B cell (primary cell): ENCODE results near the gene CASK. TPM values are rescaled to one million over a fixed set of nuclear protein-coding genes. Genes with fewer than 3 reads are reported as not detected.

ENCODE experiments used
- ATAC-seq: fragments of 200-7000 bp; cut with Tn5 transposase; one replicate; pipeline ENCODE4 v1.10.0; 2021; ENCODE audit warnings: low read depth, mild to moderate bottlenecking, moderate number of reproducible peaks, moderate library complexity
- CTCF ChIA-PET: fragments of 350-600 bp; sonication (Branson Sonifier 250); formaldehyde crosslinking; loops from one replicate; lab custom pipeline; 2021; ENCODE audit warnings: antibody characterized with exemption, inconsistent platforms; lab: Charles Lee
- POLR2A ChIA-PET: fragments of 350-600 bp; sonication (Branson Sonifier 250); formaldehyde crosslinking; loops from one replicate; lab custom pipeline; 2021; ENCODE audit warnings: antibody characterized with exemption; lab: Charles Lee
- DNase-seq: peaks from one replicate; pipeline ENCODE4 v3.0.0; 2013
- H2AFZ ChIP-seq: 2 replicates; pipeline ENCODE4 v1.6.1; 2012; ENCODE audit warnings: mild to moderate bottlenecking, low read depth, low read length; ENCODE audit not compliant: insufficient read depth, poor library complexity, severe bottlenecking
- H3K27ac ChIP-seq, 2 donors: 1 replicate in 1 of 2; 2 replicates in 1 of 2; pipeline ENCODE4 v1.5.1; 2012 to 2013; ENCODE audit warnings: low read length in 2 of 2, mild to moderate bottlenecking in 2 of 2, moderate library complexity in 1 of 2
- H3K27me3 ChIP-seq, 4 experiments: fragments of 200-600 bp in 1 of 4; sonication (generic) in 1 of 4; replicated peaks in 1 of 4; 1 replicate in 2 of 4; 2 replicates in 2 of 4; pipeline versions ENCODE4 v1.6.1 to v1.7.0; 2013 to 2016; ENCODE audit warnings: low read length in 3 of 4, mild to moderate bottlenecking in 2 of 4, mixed read lengths in 1 of 4, moderate library complexity in 1 of 4; ENCODE audit not compliant: insufficient read depth in 4 of 4, control insufficient read depth in 3 of 4; ENCODE audit errors: control extremely low read depth in 1 of 4
- H3K36me3 ChIP-seq, 2 experiments: replicated peaks in 1 of 2; 1 replicate in 1 of 2; 2 replicates in 1 of 2; pipeline versions ENCODE4 v1.6.1 to v1.7.1; 2013; ENCODE audit warnings: low read length in 1 of 2; ENCODE audit not compliant: insufficient read depth in 2 of 2, control insufficient read depth in 1 of 2; ENCODE audit errors: control extremely low read depth in 1 of 2, extremely low read depth in 1 of 2
- H3K4me1 ChIP-seq, 2 donors: fragments of 200-600 bp in 1 of 2; sonication (generic) in 1 of 2; 1 replicate in 1 of 2; 2 replicates in 1 of 2; pipeline versions ENCODE4 v1.5.1 to v1.6.1; 2013 to 2017; ENCODE audit warnings: low read length in 2 of 2; ENCODE audit not compliant: control insufficient read depth in 2 of 2, insufficient read depth in 2 of 2
- H3K4me2 ChIP-seq: replicated peaks from 2 replicates; pipeline ENCODE3; 2012; ENCODE audit warnings: mild to moderate bottlenecking, low read depth, low read length; ENCODE audit not compliant: poor library complexity, severe bottlenecking
- H3K4me3 ChIP-seq, 5 experiments: fragments of 200-600 bp in 1 of 5; sonication (generic) in 1 of 5; 1 replicate in 3 of 5; 2 replicates in 2 of 5; pipeline versions ENCODE4 v1.5.1 to v1.7.0; 2011 to 2016; ENCODE audit warnings: low read length in 4 of 5, mild to moderate bottlenecking in 4 of 5, low read depth in 2 of 5, control low read depth in 1 of 5, moderate library complexity in 1 of 5; ENCODE audit not compliant: insufficient read depth in 1 of 5; ENCODE audit errors: control extremely low read depth in 1 of 5, extremely low read depth in 1 of 5
- H3K79me2 ChIP-seq: fragments of 200-600 bp; sonication (generic); one replicate; pipeline ENCODE4 v1.6.0; 2016; ENCODE audit warnings: low read length; ENCODE audit not compliant: control insufficient read depth, insufficient read depth
- H3K9ac ChIP-seq: fragments of 200-600 bp; sonication (generic); 2 replicates; pipeline ENCODE4 v1.6.1; 2017; ENCODE audit warnings: mild to moderate bottlenecking, low read length, moderate library complexity
- H3K9me3 ChIP-seq, 3 donors: one replicate each; pipeline versions ENCODE4 v1.6.1 to v1.7.1; 2013; ENCODE audit warnings: low read length in 2 of 3; ENCODE audit not compliant: control insufficient read depth in 2 of 3, insufficient read depth in 1 of 3; ENCODE audit errors: control extremely low read depth in 1 of 3
- H4K20me1 ChIP-seq: 2 replicates; pipeline ENCODE4 v1.6.0; 2012; ENCODE audit warnings: mild to moderate bottlenecking, low read length; ENCODE audit not compliant: insufficient read depth, control insufficient read depth, poor library complexity, severe bottlenecking
- H3K27ac Mint-ChIP-seq: one replicate; pipeline ENCODE4 v1.8.0; 2021; ENCODE audit warnings: mixed read lengths
- H3K27me3 Mint-ChIP-seq: one replicate; pipeline ENCODE4 v1.8.0; 2021; ENCODE audit warnings: mixed read lengths
- H3K4me1 Mint-ChIP-seq: one replicate; pipeline ENCODE4 v1.8.0; 2021; ENCODE audit warnings: mixed read lengths
- H3K4me3 Mint-ChIP-seq: one replicate; pipeline ENCODE4 v1.8.0; 2021; ENCODE audit warnings: mixed read lengths
- H3K9me3 Mint-ChIP-seq: one replicate; pipeline ENCODE4 v1.8.0; 2022; ENCODE audit warnings: mixed read lengths; ENCODE audit not compliant: insufficient read depth
- EZH2 ChIP-seq: IDR thresholded peaks from 2 replicates; pipeline ENCODE4 v1.6.1; 2012; ENCODE audit warnings: borderline replicate concordance, low read depth, mild to moderate bottlenecking, moderate library complexity, low read length; ENCODE audit not compliant: insufficient read depth, poor library complexity, severe bottlenecking
- WGBS: methylation state at CpG from one replicate; pipeline ENCODE4 v1.1.5; 2013; ENCODE audit warnings: missing lambda C conversion rate; ENCODE audit not compliant: insufficient coverage; 5-methylcytosine and 5-hydroxymethylcytosine counted together
- intact Hi-C: fragments of 100-400 bp; cut with micrococcal nuclease; formaldehyde crosslinking; loops from one replicate; pipeline ENCODE4 v1.10.0; 2022
- polyA plus RNA-seq: library from polyadenylated mRNA; depleted of rRNA; stranded (reverse); fragments of >200 nt; gene quantifications from 2 replicates; pipeline ENCODE4 v1.2.3, GENCODE V29; 2012
- total RNA-seq, 2 donors: library from RNA; stranded (reverse); fragments of 120-200 nt in 1 of 2; gene quantifications; 1 replicate in 1 of 2; 2 replicates in 1 of 2; pipeline versions ENCODE4 v1.2.3 to v1.2.4, GENCODE V29; 2013 to 2022
- TF ChIP-seq, protein P1 (sequence below): fragments of 200-600 bp; IDR thresholded peaks from one replicate; pipeline ENCODE4 v1.8.0; 2022; ENCODE audit warnings: antibody characterized with exemption, mild to moderate bottlenecking

Gene CASK
- total and polyA plus RNA-seq, 2 donors (not counting 1 experiment from before 2014, with no cell fraction given): 14.2 to 50.4 TPM

DNA sequence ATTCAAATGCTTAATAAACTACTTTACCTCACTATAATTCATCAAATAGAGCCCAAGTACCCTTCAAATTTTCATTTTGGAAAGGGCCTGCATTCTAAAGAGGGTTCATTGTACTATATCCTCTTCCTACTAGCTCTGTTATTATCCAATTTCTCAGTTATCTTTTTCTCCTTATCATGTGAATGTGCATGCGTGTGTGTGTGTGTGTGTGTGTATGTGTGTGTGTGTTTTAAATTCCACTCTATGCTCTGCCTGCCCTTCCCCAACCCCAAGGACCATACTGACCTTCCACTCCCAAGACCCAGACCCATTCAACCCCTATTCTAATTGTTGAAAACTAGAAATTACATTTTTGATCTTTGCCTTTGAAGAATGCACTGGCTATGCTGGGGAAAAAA lies 33.3 kb downstream of the CASK start:
- Mint-ChIP-seq H3K27ac (no peak overlapping the region), H3K27me3 (no peaks in the 10 kb centered on the region), H3K4me3 (no peak overlapping the region), H3K4me1 (peaks cover 6% of the 10 kb centered on the region), H3K9me3 (no peaks in the 10 kb centered on the region)
- Histone ChIP-seq H3K27ac (no peak overlapping the region), H3K4me2 (no peak overlapping the region), H3K79me2 (peaks cover 6% of the 10 kb centered on the region), H3K9me3 (no peaks in the 10 kb centered on the region), H3K36me3 (no peaks in the 10 kb centered on the region), H3K9ac (no peak overlapping the region), H4K20me1 (no peaks in the 10 kb centered on the region), H3K4me1 (no peaks in the 10 kb centered on the region), H3K27me3 (no peaks in the 10 kb centered on the region), H3K4me3 (no peak overlapping the region), H2AFZ (no peak overlapping the region)
- DNase-seq (no peak), ATAC-seq (no peak)
- TF ChIP-seq, protein P1, sequence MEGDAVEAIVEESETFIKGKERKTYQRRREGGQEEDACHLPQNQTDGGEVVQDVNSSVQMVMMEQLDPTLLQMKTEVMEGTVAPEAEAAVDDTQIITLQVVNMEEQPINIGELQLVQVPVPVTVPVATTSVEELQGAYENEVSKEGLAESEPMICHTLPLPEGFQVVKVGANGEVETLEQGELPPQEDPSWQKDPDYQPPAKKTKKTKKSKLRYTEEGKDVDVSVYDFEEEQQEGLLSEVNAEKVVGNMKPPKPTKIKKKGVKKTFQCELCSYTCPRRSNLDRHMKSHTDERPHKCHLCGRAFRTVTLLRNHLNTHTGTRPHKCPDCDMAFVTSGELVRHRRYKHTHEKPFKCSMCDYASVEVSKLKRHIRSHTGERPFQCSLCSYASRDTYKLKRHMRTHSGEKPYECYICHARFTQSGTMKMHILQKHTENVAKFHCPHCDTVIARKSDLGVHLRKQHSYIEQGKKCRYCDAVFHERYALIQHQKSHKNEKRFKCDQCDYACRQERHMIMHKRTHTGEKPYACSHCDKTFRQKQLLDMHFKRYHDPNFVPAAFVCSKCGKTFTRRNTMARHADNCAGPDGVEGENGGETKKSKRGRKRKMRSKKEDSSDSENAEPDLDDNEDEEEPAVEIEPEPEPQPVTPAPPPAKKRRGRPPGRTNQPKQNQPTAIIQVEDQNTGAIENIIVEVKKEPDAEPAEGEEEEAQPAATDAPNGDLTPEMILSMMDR: no peak
- no peak for TF ChIP-seq EZH2
- CTCF ChIA-PET: no interaction called here
- POLR2A ChIA-PET: no interaction called here
- intact Hi-C loops: no loop called here
- WGBS: no CpG with 5 or more reads among the region's 1 CpG

DNA sequence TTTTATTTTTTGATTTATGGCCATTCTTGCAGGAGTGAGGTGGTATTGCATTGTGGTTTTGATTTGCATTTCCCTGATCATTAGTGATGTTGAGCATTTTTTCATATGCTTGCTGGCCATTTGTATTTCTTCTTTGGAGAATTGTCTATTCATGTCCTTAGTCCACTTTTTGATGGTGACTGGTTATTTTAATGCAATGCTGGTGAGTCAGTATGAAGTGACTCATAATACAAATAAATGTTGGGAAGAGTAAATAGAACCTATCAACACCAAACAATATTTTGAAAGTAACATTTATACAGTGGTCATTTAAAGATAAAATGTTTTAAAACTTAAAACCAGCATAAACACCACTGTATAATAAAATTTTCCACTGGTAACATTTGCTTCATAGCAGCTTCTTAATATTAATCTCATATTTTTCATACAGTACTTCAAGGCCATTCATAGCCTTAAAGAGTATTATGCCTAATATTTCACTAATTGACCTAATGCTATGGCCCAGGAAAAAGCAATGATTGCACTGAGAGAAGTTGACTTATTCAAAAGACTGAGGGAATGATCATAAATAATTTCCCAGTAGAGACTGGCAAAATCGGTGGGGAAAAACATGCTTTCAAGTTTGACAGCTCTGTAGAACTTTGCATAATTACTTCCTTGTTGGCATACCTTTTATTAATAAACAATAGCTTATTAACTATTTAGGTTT lies 33.9 kb downstream of the CASK start:
- Histone ChIP-seq H4K20me1 (no peaks in the 10 kb centered on the region), H3K4me1 (no peaks in the 10 kb centered on the region), H3K4me3 (no peak overlapping the region), H3K27ac (no peak overlapping the region), H3K9ac (no peak overlapping the region), H3K79me2 (peaks cover 6% of the 10 kb centered on the region), H3K27me3 (no peaks in the 10 kb centered on the region), H3K9me3 (no peaks in the 10 kb centered on the region), H3K4me2 (no peak overlapping the region), H2AFZ (no peak overlapping the region), H3K36me3 (no peaks in the 10 kb centered on the region)
- peaks cover 7% of the 10 kb centered on the region for H3K4me1 Mint-ChIP-seq
- no peaks in the 10 kb centered on the region for H3K9me3 Mint-ChIP-seq
- no peaks in the 10 kb centered on the region for H3K27me3 Mint-ChIP-seq
- no peak overlapping the region for H3K27ac Mint-ChIP-seq
- no peak for ATAC-seq
- no peak overlapping the region for H3K4me3 Mint-ChIP-seq
- DNase-seq: no peak
- intact Hi-C loops: no loop called here
- TF ChIP-seq, protein P1: no peak
- TF ChIP-seq EZH2: no peak
- CTCF ChIA-PET: no interaction called here
- WGBS: no CpG with 5 or more reads among the region's 1 CpG
- POLR2A ChIA-PET: no interaction called here
